IMR-90 (cell line): Measurements from ENCODE around the gene SYNE1. TPM values are rescaled to one million over a fixed set of nuclear protein-coding genes. Genes with fewer than 3 reads are reported as not detected.

Source experiments
- ATAC-seq: fragments of 200-7000 bp; cut with Tn5 transposase; 2 replicates; pipeline ENCODE4 v1.9.1; 2020; ENCODE audit warnings: low read depth, mild to moderate bottlenecking, moderate library complexity
- BruUV-seq: library from RNA; stranded (reverse); fragments of 400-500 nt; replicated peaks from 2 replicates; lab custom pipeline; 2021; lab: Mats Ljungman, UMichigan
- CTCF ChIA-PET: fragments of 300-600 bp; formaldehyde crosslinking; extraction: SDS; loops from one replicate; lab custom pipeline; 2021; ENCODE audit warnings: antibody characterized with exemption; lab: Yijun Ruan, JAX
- POLR2A ChIA-PET: fragments of 300-600 bp; sonication (Branson Sonifier 250); formaldehyde crosslinking; loops from one replicate; lab custom pipeline; 2022; ENCODE audit warnings: antibody characterized with exemption; ENCODE audit not compliant: unreplicated experiment; lab: Charles Lee
- DNase-seq: peaks from one replicate; pipeline ENCODE4 v3.0.0; 2013
- H2AFZ ChIP-seq: replicated peaks from 2 replicates; pipeline ENCODE3; 2013; ENCODE audit warnings: low read length, mild to moderate bottlenecking; ENCODE audit not compliant: poor library complexity
- H2AK5ac ChIP-seq: 2 replicates; pipeline ENCODE4 v1.6.1; 2013; ENCODE audit warnings: low read depth, low read length, inconsistent platforms
- H2AK9ac ChIP-seq: replicated peaks from 2 replicates; pipeline ENCODE3; 2013; ENCODE audit warnings: mild to moderate bottlenecking, low read depth, low read length, moderate library complexity; ENCODE audit not compliant: poor library complexity
- H2BK120ac ChIP-seq: 2 replicates; pipeline ENCODE4 v1.6.1; 2013; ENCODE audit warnings: low read depth, low read length, inconsistent platforms
- H2BK15ac ChIP-seq: 3 replicates; pipeline ENCODE4 v1.6.1; 2013; ENCODE audit warnings: low read depth, low read length, inconsistent platforms
- H2BK20ac ChIP-seq: 2 replicates; pipeline ENCODE4 v1.6.1; 2013; ENCODE audit warnings: low read depth, mild to moderate bottlenecking, inconsistent platforms, low read length, moderate library complexity
- H2BK5ac ChIP-seq: 2 replicates; pipeline ENCODE4 v1.6.1; 2013; ENCODE audit warnings: mild to moderate bottlenecking, low read depth, low read length, inconsistent platforms; ENCODE audit not compliant: poor library complexity, severe bottlenecking
- H3K14ac ChIP-seq: replicated peaks from 2 replicates; pipeline ENCODE4 v1.6.1; 2013; ENCODE audit warnings: low read depth, low read length, inconsistent platforms
- H3K18ac ChIP-seq: 2 replicates; pipeline ENCODE4 v1.6.1; 2013; ENCODE audit warnings: low read depth, low read length, control low read depth
- H3K23ac ChIP-seq: 2 replicates; pipeline ENCODE4 v1.6.1; 2013; ENCODE audit warnings: low read depth, low read length, inconsistent platforms
- H3K27ac ChIP-seq: 2 replicates; pipeline ENCODE4 v1.5.1; 2013; ENCODE audit warnings: mild to moderate bottlenecking, control low read depth, low read length; ENCODE audit not compliant: insufficient read depth
- H3K27me3 ChIP-seq: 2 replicates; pipeline ENCODE4 v1.6.1; 2013; ENCODE audit warnings: low read length; ENCODE audit not compliant: control insufficient read depth, insufficient read depth
- H3K36me3 ChIP-seq: 2 replicates; pipeline ENCODE4 v1.6.1; 2013; ENCODE audit warnings: low read length, mixed read lengths; ENCODE audit not compliant: control insufficient read depth, insufficient read depth
- H3K4ac ChIP-seq: 2 replicates; pipeline ENCODE4 v1.6.1; 2013; ENCODE audit warnings: low read depth, low read length, inconsistent platforms
- H3K4me1 ChIP-seq: 2 replicates; pipeline ENCODE4 v1.6.1; 2013; ENCODE audit warnings: low read length, mixed read lengths; ENCODE audit not compliant: control insufficient read depth, insufficient read depth
- H3K4me2 ChIP-seq: 2 replicates; pipeline ENCODE4 v1.6.1; 2013; ENCODE audit warnings: low read depth, mild to moderate bottlenecking, control low read depth, low read length, moderate library complexity
- H3K4me3 ChIP-seq: 2 replicates; pipeline ENCODE4 v1.5.1; 2013; ENCODE audit warnings: low read depth, mild to moderate bottlenecking, control low read depth, low read length, moderate library complexity; ENCODE audit not compliant: insufficient read depth
- H3K56ac ChIP-seq: 2 replicates; pipeline ENCODE4 v1.6.1; 2013; ENCODE audit warnings: low read length, inconsistent platforms; ENCODE audit not compliant: insufficient read depth; ENCODE audit errors: extremely low read depth
- H3K79me1 ChIP-seq, 2 experiments: 2 replicates each; pipeline ENCODE4 v1.6.1; 2013; ENCODE audit warnings: low read length in 2 of 2, inconsistent platforms in 1 of 2, low read depth in 1 of 2
- H3K9ac ChIP-seq: 2 replicates; pipeline ENCODE4 v1.6.1; 2013; ENCODE audit warnings: low read depth, low read length, control low read depth
- H3K9me1 ChIP-seq: 2 replicates; pipeline ENCODE4 v1.6.1; 2013; ENCODE audit warnings: low read length, inconsistent platforms; ENCODE audit not compliant: insufficient read depth
- H3K9me3 ChIP-seq: 2 replicates; pipeline ENCODE4 v1.6.1; 2013; ENCODE audit warnings: low read length; ENCODE audit not compliant: control insufficient read depth, insufficient read depth
- H4K20me1 ChIP-seq: 2 replicates; pipeline ENCODE4 v1.6.1; 2013; ENCODE audit warnings: low read length, inconsistent platforms; ENCODE audit not compliant: insufficient read depth
- H4K5ac ChIP-seq: 2 replicates; pipeline ENCODE4 v1.6.1; 2013; ENCODE audit warnings: mild to moderate bottlenecking, low read depth, low read length, control low read depth
- H4K8ac ChIP-seq, 2 experiments: 2 replicates each; pipeline ENCODE4 v1.6.1; 2013; ENCODE audit warnings: low read depth in 2 of 2, low read length in 2 of 2, control low read depth in 1 of 2, inconsistent platforms in 1 of 2
- H4K91ac ChIP-seq: 2 replicates; pipeline ENCODE4 v1.6.1; 2013; ENCODE audit warnings: low read depth, low read length, inconsistent platforms; ENCODE audit not compliant: insufficient read depth
- CEBPB ChIP-seq: IDR thresholded peaks from 2 replicates; pipeline ENCODE4 v1.6.1; 2012; ENCODE audit warnings: low read depth, low read length, improper control_type of control experiment
- CTCF ChIP-seq: conservative IDR thresholded peaks from 2 replicates; pipeline ENCODE4 v1.5.1; 2012; ENCODE audit warnings: mild to moderate bottlenecking, low read depth, low read length, improper control_type of control experiment
- ELK1 ChIP-seq: fragments of 150-350 bp; IDR thresholded peaks from 2 replicates; pipeline ENCODE4 v1.6.1; 2016; ENCODE audit warnings: low read depth, mild to moderate bottlenecking, low read length, moderate library complexity, borderline replicate concordance
- MAFK ChIP-seq: IDR thresholded peaks from 2 replicates; pipeline ENCODE4 v1.6.1; 2012; ENCODE audit warnings: low read depth, low read length, improper control_type of control experiment
- MAZ ChIP-seq: IDR thresholded peaks from 2 replicates; pipeline ENCODE4 v1.6.1; 2012; ENCODE audit warnings: low read depth, mild to moderate bottlenecking, low read length, improper control_type of control experiment, moderate library complexity, borderline replicate concordance
- MXI1 ChIP-seq: IDR thresholded peaks from 2 replicates; pipeline ENCODE4 v1.6.1; 2012; ENCODE audit warnings: low read depth, mild to moderate bottlenecking, low read length, moderate library complexity, borderline replicate concordance
- NFE2L2 ChIP-seq: fragments of 150-350 bp; IDR thresholded peaks from 2 replicates; pipeline ENCODE4 v1.6.1; 2016; ENCODE audit warnings: low read depth, mild to moderate bottlenecking, low read length
- POLR2A ChIP-seq: IDR thresholded peaks from 2 replicates; pipeline ENCODE4 v1.6.1; 2012; ENCODE audit warnings: mild to moderate bottlenecking, low read depth, low read length
- RAD21 ChIP-seq: IDR thresholded peaks from 2 replicates; pipeline ENCODE4 v1.6.1; 2012; ENCODE audit warnings: low read length, improper control_type of control experiment
- RCOR1 ChIP-seq: IDR thresholded peaks from 2 replicates; pipeline ENCODE4 v1.6.1; 2012; ENCODE audit warnings: mild to moderate bottlenecking, low read length, improper control_type of control experiment; ENCODE audit not compliant: insufficient replicate concordance
- RFX5 ChIP-seq: IDR thresholded peaks from 2 replicates; pipeline ENCODE4 v1.8.0; 2012; ENCODE audit warnings: low read depth, mild to moderate bottlenecking, low read length, moderate library complexity
- WGBS, 2 experiments: methylation state at CpG; one replicate each; pipeline versions ENCODE4 v1.1.5 to v1.1.7; 2013; ENCODE audit warnings: missing lambda C conversion rate in 2 of 2; ENCODE audit not compliant: insufficient read length in 1 of 2; ENCODE audit errors: extremely low coverage in 2 of 2; 5-methylcytosine and 5-hydroxymethylcytosine counted together
- dilution Hi-C: fragments of 300-500 bp; cut with HindIII; formaldehyde crosslinking; loops from one replicate; pipeline ENCODE4 v1.14.3; 2018; ENCODE audit warnings: low sequenced_read_pairs; ENCODE audit not compliant: unreplicated experiment
- in situ Hi-C: fragments of 300-500 bp; cut with MboI; formaldehyde crosslinking; loops from 3 replicates; pipeline ENCODE4 v1.14.3; 2019; ENCODE audit warnings: low sequenced_read_pairs, inconsistent platforms, mixed read lengths
- intact Hi-C: fragments of 100-400 bp; cut with micrococcal nuclease; formaldehyde crosslinking; loops from 2 replicates; pipeline ENCODE4 v1.10.0; 2022
- polyA plus RNA-seq, 3 experiments: library from polyadenylated mRNA; depleted of rRNA; stranded (reverse); fragments of >200 nt; gene quantifications; 2 replicates each; pipeline ENCODE4 v1.2.3, GENCODE V29; 2012; ENCODE audit warnings: low replicate concordance in 1 of 3
- total RNA-seq: library from RNA; depleted of rRNA; stranded (reverse); fragments of >200 nt; gene quantifications from 2 replicates; pipeline ENCODE4 v1.2.3, GENCODE V29; 2012

SYNE1 gene
- total and polyA plus RNA-seq, 2 of the 4 experiments (the other 2 are of a cell fraction) = 34.1 to 159 TPM

GRCh38 chr6:152404936-152405595 is 232.1 kb downstream of the SYNE1 start:
- H2AFZ ChIP-seq = no peak overlapping the region
- H4K20me1 ChIP-seq = no peaks in the 10 kb centered on the region
- no peak overlapping the region for H3K9ac ChIP-seq
- no peak overlapping the region for H2BK15ac ChIP-seq
- no peak overlapping the region for H3K23ac ChIP-seq
- H3K36me3 ChIP-seq = no peaks in the 10 kb centered on the region; the same call in 1 of the 2 replicates
- H3K18ac ChIP-seq = no peak overlapping the region
- DNase-seq = no peak
- H2AK5ac ChIP-seq = no peak overlapping the region
- ChIA-PET POLR2A (no interaction called here), CTCF (no interaction called here)
- H3K14ac ChIP-seq = no peak overlapping the region
- no peak overlapping the region for H3K4me3 ChIP-seq
- ATAC-seq = no peak
- H3K9me3 ChIP-seq = no peaks in the 10 kb centered on the region
- no peaks in the 10 kb centered on the region; the same call in 1 of the 2 replicates for H3K4me1 ChIP-seq
- H3K79me1 ChIP-seq = no peaks in the 10 kb centered on the region; a peak in 1 of 4 replicates
- BruUV-seq = no TSS peak
- no peak overlapping the region for H2BK120ac ChIP-seq
- TF ChIP-seq MXI1 = no peak
- TF ChIP-seq MAZ = no peak
- TF ChIP-seq MAFK = no peak
- TF ChIP-seq ELK1 = no peak
- no peak for TF ChIP-seq RAD21
- no peak for TF ChIP-seq NFE2L2
- TF ChIP-seq POLR2A = no peak
- no peak for TF ChIP-seq CEBPB
- TF ChIP-seq RFX5 = no peak
- TF ChIP-seq CTCF = no peak
- no peak for TF ChIP-seq RCOR1
- H4K5ac ChIP-seq = no peak overlapping the region
- H3K4ac ChIP-seq = no peak overlapping the region
- H4K91ac ChIP-seq = no peak overlapping the region
- no peaks in the 10 kb centered on the region for H3K27me3 ChIP-seq
- no peak overlapping the region for H3K27ac ChIP-seq
- H2AK9ac ChIP-seq = no peak overlapping the region
- no peak overlapping the region for H2BK20ac ChIP-seq
- WGBS, 2 experiments = no CpG with 5 or more reads among the region's 6 CpGs
- dilution Hi-C loops = no loop called here
- no peak overlapping the region for H3K56ac ChIP-seq
- no peaks in the 10 kb centered on the region; the same call in 1 of the 2 replicates for H3K9me1 ChIP-seq
- H3K4me2 ChIP-seq = no peak overlapping the region
- in situ Hi-C loops = no loop called here
- intact Hi-C loops = no loop called here
- H4K8ac ChIP-seq = no peak overlapping the region
- no peak overlapping the region for H2BK5ac ChIP-seq
